ENCODE measurements around the gene CLINT1. TPM values are rescaled to one million over a fixed set of nuclear protein-coding genes. Genes with fewer than 3 reads are reported as not detected.

Gene CLINT1
- total and polyA plus RNA-seq, 12 donors, result 17.1 to 101 (median 64.7) TPM

- H3K9me3 ChIP-seq (replicated peaks in 1 of 3), result no peaks in the 10 kb centered on the region
- TF ChIP-seq CTCF (IDR thresholded peaks at IDR 0.05), result no peak
- intact Hi-C loops (cut with DNase I), result loop anchor here in 1 of 2 donors (5.0 kb wide), 1 partner anchor 412 kb away; no protein-coding TSS in a partner anchor
- peaks cover 0 to 11% of the 10 kb centered on the region in 2 donors for H3K4me1 ChIP-seq (replicated peaks in 1 of 2)
- 68 to 77% (median 71%) methylated on average over 12 of the region's 12 CpGs for WGBS, 4 donors
- no peak overlapping the region for H3K27ac ChIP-seq
- no peaks in the 10 kb centered on the region for H3K27me3 ChIP-seq
- peaks cover 0 to 26% of the 10 kb centered on the region in 2 donors for H3K36me3 ChIP-seq (replicated peaks in 1 of 2)
- DNase-seq, result no peak
- no peak overlapping the region for H3K4me3 ChIP-seq
These were observed 119.3 kb downstream of the CLINT1 start for GRCh38 chr5:157739388-157740228.

GRCh38 chr5:157735991-157736390 is 123.0 kb downstream of the CLINT1 start:
- 87 to 95% (median 93%) methylated on average over 6 of the region's 6 CpGs for WGBS, 4 donors
- peaks cover 0 to 6% of the 10 kb centered on the region in 2 donors for H3K4me1 ChIP-seq (replicated peaks in 1 of 2)
- H3K27me3 ChIP-seq, result no peaks in the 10 kb centered on the region
- peaks cover 0 to 33% of the 10 kb centered on the region in 2 donors for H3K36me3 ChIP-seq (replicated peaks in 1 of 2)
- H3K27ac ChIP-seq, result no peak overlapping the region
- intact Hi-C loops (cut with DNase I), result no loop called here
- no peak for TF ChIP-seq POLR2A (IDR thresholded peaks at IDR 0.05)
- TF ChIP-seq CTCF (IDR thresholded peaks at IDR 0.05), result no peak
- no peak overlapping the region for H3K4me3 ChIP-seq
- DNase-seq, result no peak
- H3K9me3 ChIP-seq (replicated peaks in 1 of 3), result no peaks in the 10 kb centered on the region

Small RNA genes lying within 50 kb of the gene (small RNA-seq; reads per million reads assigned to genes)
- gene AC026407.1 (0 reads per million in 2 donors), gene RNU6-260P (0 reads per million in 2 donors)

Other genes starting within 250 kb of the CLINT1 start
- gene SOX30, start 206.7 kb downstream of the CLINT1 start, total RNA-seq, result under 1 TPM in 5 of 9 donors, not detected in 4; 0.11 to 0.72 (median 0.20) TPM
- gene SOX30, start 206.7 kb downstream of the CLINT1 start, polyA plus RNA-seq, result under 1 TPM in 2 of 3 donors, not detected in 1; 0.03 to 0.27 TPM
- not detected for gene C5orf52, start 187.6 kb downstream of the CLINT1 start, total RNA-seq
- gene C5orf52, start 187.6 kb downstream of the CLINT1 start, polyA plus RNA-seq, result not detected
- gene THG1L, start 127.7 kb downstream of the CLINT1 start, total RNA-seq, result 10 to 100 TPM in 7 of 9 donors, 1 to 10 TPM in 2; 8.7 to 27.0 (median 16.8) TPM
- gene THG1L, start 127.7 kb downstream of the CLINT1 start, polyA plus RNA-seq, result 10 to 100 TPM; 12.5 to 26.4 (median 21.1) TPM
- 10 to 100 TPM in 1 of 9 donors, 1 to 10 TPM in 8; 2.2 to 28.2 (median 4.9) TPM for gene LSM11, start 115.4 kb downstream of the CLINT1 start, total RNA-seq
- 1 to 10 TPM; 1.0 to 3.0 (median 1.2) TPM for gene LSM11, start 115.4 kb downstream of the CLINT1 start, polyA plus RNA-seq

All from adrenal gland (tissue), 12 donors.